GM12878 (cell line): Measurements from ENCODE around the gene DHFR. TPM values are rescaled to one million over a fixed set of nuclear protein-coding genes. Genes with fewer than 3 reads are reported as not detected.

ENCODE experiments used
- ATAC-seq: fragments of 200-7000 bp; cut with Tn5 transposase; 3 replicates; pipeline ENCODE4 v1.9.1; 2020; ENCODE audit warnings: mild to moderate bottlenecking, moderate library complexity
- BruUV-seq: library from RNA; stranded (reverse); fragments of 400-500 nt; replicated peaks from 2 replicates; lab custom pipeline; 2021; lab: Mats Ljungman, UMichigan
- CTCF ChIA-PET: fragments of 300-600 bp; sonication (Branson Sonifier 250); formaldehyde crosslinking; extraction: SDS; loops from one replicate; lab custom pipeline; 2021; ENCODE audit warnings: inconsistent platforms; lab: Yijun Ruan, JAX
- POLR2A ChIA-PET: fragments of 350-600 bp; formaldehyde crosslinking; extraction: SDS; loops from one replicate; lab custom pipeline; 2021; ENCODE audit warnings: inconsistent platforms; lab: Charles Lee
- RAD21 ChIA-PET: fragments of 300-600 bp; sonication (Branson Sonifier 250); formaldehyde crosslinking; loops from one replicate; lab custom pipeline; 2023; ENCODE audit warnings: antibody characterized with exemption; ENCODE audit not compliant: unreplicated experiment; lab: Charles Lee
- SMC1A ChIA-PET: fragments of 300-600 bp; sonication (Branson Sonifier 250); formaldehyde crosslinking; loops from one replicate; lab custom pipeline; 2023; ENCODE audit not compliant: unreplicated experiment, uncharacterized antibody; lab: Charles Lee
- DNase-seq: peaks from one replicate; pipeline ENCODE4 v3.0.0-alpha.2; 2011; ENCODE audit warnings: low read depth, low spot score
- FAIRE-seq: peaks from 3 replicates; lab custom pipeline; 2011; peaks lifted over from hg19 to GRCh38; lab: Jason Lieb, UNC
- H2AFZ ChIP-seq: 2 replicates; pipeline ENCODE4 v1.6.0; 2011; ENCODE audit warnings: low read depth, low read length, control low read depth; ENCODE audit not compliant: control insufficient read depth
- H3K27ac ChIP-seq: 2 replicates; pipeline ENCODE4 v1.5.1; 2011; ENCODE audit warnings: control low read depth; ENCODE audit not compliant: control insufficient read depth, insufficient read depth
- H3K27me3 ChIP-seq, 2 experiments: replicated peaks in 1 of 2; 2 replicates each; pipeline versions ENCODE4 v1.6.0 to v1.6.1; 2011; ENCODE audit warnings: low read length in 1 of 2; ENCODE audit not compliant: control insufficient read depth in 2 of 2, insufficient read depth in 2 of 2
- H3K36me3 ChIP-seq, 2 experiments: 2 replicates each; pipeline ENCODE4 v1.5.1; 2011; ENCODE audit warnings: low read length in 1 of 2; ENCODE audit not compliant: control insufficient read depth in 2 of 2, insufficient read depth in 2 of 2
- H3K4me1 ChIP-seq: 2 replicates; pipeline ENCODE4 v1.6.1; 2011; ENCODE audit warnings: mild to moderate bottlenecking, low read length, moderate library complexity, mixed read lengths; ENCODE audit not compliant: control insufficient read depth, insufficient read depth
- H3K4me2 ChIP-seq: 2 replicates; pipeline ENCODE4 v1.6.0; 2011; ENCODE audit warnings: control low read depth; ENCODE audit not compliant: control insufficient read depth, insufficient read depth
- H3K4me3 ChIP-seq: fragments of 200-600 bp; sonication (generic); 2 replicates; pipeline ENCODE4 v1.5.1; 2016
- H3K79me2 ChIP-seq: 2 replicates; pipeline ENCODE4 v1.6.0; 2011; ENCODE audit warnings: low read length; ENCODE audit not compliant: control insufficient read depth, insufficient read depth
- H3K9ac ChIP-seq: 2 replicates; pipeline ENCODE4 v1.8.0; 2011; ENCODE audit warnings: low read length, control low read depth, mixed read lengths; ENCODE audit not compliant: control insufficient read depth, insufficient read depth
- H3K9me3 ChIP-seq: replicated peaks from 3 replicates; pipeline ENCODE4 v1.5.1; 2011; ENCODE audit warnings: mild to moderate bottlenecking, low read length; ENCODE audit not compliant: control insufficient read depth, insufficient read depth
- H4K20me1 ChIP-seq: 2 replicates; pipeline ENCODE4 v1.6.0; 2011; ENCODE audit not compliant: control insufficient read depth, insufficient read depth
- ASH2L ChIP-seq: fragments of 300-600, 200-600 bp; sonication (generic); IDR thresholded peaks from 2 replicates; pipeline ENCODE4 v1.6.1; 2017; ENCODE audit warnings: low read depth, mild to moderate bottlenecking, borderline replicate concordance
- FOXM1 ChIP-seq: IDR thresholded peaks from 2 replicates; pipeline ENCODE4 v1.6.1; 2012; ENCODE audit warnings: low read depth, mild to moderate bottlenecking, inconsistent platforms, low read length, moderate library complexity
- IKZF1 ChIP-seq: fragments of 450-650 bp; conservative IDR thresholded peaks from 2 replicates; pipeline ENCODE4 v1.6.1; 2017; ENCODE audit warnings: antibody characterized with exemption, mild to moderate bottlenecking
- MLLT1 ChIP-seq: fragments of 450-650 bp; IDR thresholded peaks from 2 replicates; pipeline ENCODE4 v1.6.1; 2016; ENCODE audit warnings: mild to moderate bottlenecking
- MTA3 ChIP-seq: IDR thresholded peaks from 2 replicates; pipeline ENCODE4 v1.6.1; 2012; ENCODE audit warnings: low read length, inconsistent platforms, borderline replicate concordance
- NBN ChIP-seq: fragments of 450-650 bp; IDR thresholded peaks from 2 replicates; pipeline ENCODE4 v1.6.1; 2016
- RELB ChIP-seq: fragments of 450-650 bp; IDR thresholded peaks from 2 replicates; pipeline ENCODE4 v1.6.1; 2017; ENCODE audit warnings: low read depth, mild to moderate bottlenecking, moderate library complexity
- SMAD1 ChIP-seq: fragments of 450-650 bp; IDR thresholded peaks from 2 replicates; pipeline ENCODE4 v1.6.1; 2018; ENCODE audit warnings: mild to moderate bottlenecking, low read depth; ENCODE audit not compliant: partially characterized antibody
- STAT1 ChIP-seq: fragments of 450-650 bp; conservative IDR thresholded peaks from 2 replicates; pipeline ENCODE4 v1.6.1; 2014; ENCODE audit warnings: antibody characterized with exemption, mild to moderate bottlenecking
- WGBS: methylation state at CpG from one replicate; pipeline ENCODE4 v1.1.6; 2016; ENCODE audit warnings: low lambda C conversion rate; ENCODE audit not compliant: insufficient replicate concordance, insufficient coverage; ENCODE audit errors: missing lambda C conversion rate; 5-methylcytosine and 5-hydroxymethylcytosine counted together
- in situ Hi-C: fragments of 300-500 bp; cut with MboI; formaldehyde crosslinking; loops from 9 replicates; pipeline ENCODE4 v1.14.3; 2018; ENCODE audit warnings: mixed read lengths
- intact Hi-C: fragments of 100-400 bp; cut with micrococcal nuclease; formaldehyde crosslinking; loops from one replicate; pipeline ENCODE4 v1.14.2; 2022; ENCODE audit not compliant: unreplicated experiment
- polyA plus RNA-seq, 11 experiments: library from polyadenylated mRNA; depleted of rRNA in 4 of 11; unstranded in 6 of 11; stranded (reverse) in 5 of 11; fragments of >200 nt; fragmentation: Nextera tagmentation in 4 of 11; fragmentation: Illumina TruSeq in 1 of 11; extraction: Ambion mirVana in 4 of 11; extraction: Trizol in 1 of 11; gene quantifications; 1 replicate in 1 of 11; 2 replicates in 10 of 11; pipeline versions ENCODE4 v1.2.1 to v1.2.3, GENCODE V29; 2011 to 2016; ENCODE audit warnings: inconsistent platforms in 2 of 11, missing spikeins in 2 of 11, low read depth in 1 of 11
- total RNA-seq, 4 experiments: library from RNA; depleted of rRNA in 3 of 4; stranded (reverse); fragments of >200 nt in 3 of 4; fragmentation: Illumina TruSeq in 1 of 4; extraction: Trizol in 1 of 4; gene quantifications; 2 replicates each; pipeline versions ENCODE4 v1.2.1 to v1.2.3, GENCODE V29; 2013 to 2021
- TF ChIP-seq, protein P1 (sequence below): fragments of 150-350 bp; IDR thresholded peaks from 2 replicates; pipeline ENCODE4 v1.6.1; 2014; ENCODE audit warnings: mild to moderate bottlenecking, low read depth, low read length

Gene DHFR
- total and polyA plus RNA-seq, 10 of the 15 experiments (the other 5 are each of a cell fraction or from before 2014, with no cell fraction given), result 57.9 to 143 (median 71.4) TPM

DNA sequence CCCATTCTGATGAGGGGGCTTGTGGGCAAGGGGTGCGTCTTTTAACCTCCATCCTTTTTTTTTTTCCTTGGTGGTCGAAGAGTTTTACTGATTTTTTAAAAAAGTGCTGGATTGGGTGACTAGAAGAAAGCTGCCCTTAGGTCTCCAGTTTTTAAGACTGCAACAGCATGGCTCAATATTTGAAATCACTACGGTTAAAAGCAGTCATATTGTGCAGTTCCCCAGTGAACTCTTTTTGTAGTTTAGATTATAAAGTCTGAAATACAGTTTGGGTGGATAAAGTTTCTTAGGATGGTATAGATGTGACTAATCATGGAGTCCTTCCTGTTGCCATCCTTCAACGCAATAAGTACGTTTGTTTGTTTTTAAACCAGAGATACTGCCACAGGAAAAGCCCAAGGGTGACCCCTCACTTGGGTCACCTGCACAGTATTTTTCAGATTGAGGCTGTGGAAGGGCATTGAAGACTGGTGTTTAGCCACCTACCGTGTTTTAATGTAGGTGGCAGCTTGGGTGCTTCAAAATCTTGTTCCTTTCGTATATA, 520 bp upstream of the DHFR start:
- DNase-seq (no peak), FAIRE-seq (peak; percentile 31), ATAC-seq (no peak)
- Histone ChIP-seq H3K79me2 (peaks cover 29% of the 10 kb centered on the region), H3K4me1 (no peaks in the 10 kb centered on the region; the same call in 1 of the 2 replicates), H3K27me3 (no peaks in the 10 kb centered on the region), H3K27ac (peak overlapping the region; percentile 93), H3K4me3 (peak overlapping the region; percentile 88), H3K9me3 (no peaks in the 10 kb centered on the region; the same call in 2 of the 3 replicates), H3K36me3 (peaks cover 0 to 6% of the 10 kb centered on the region in 2 experiments; a peak in 1 of 4 replicates), H3K9ac (peak overlapping the region; percentile 71), H4K20me1 (no peaks in the 10 kb centered on the region), H3K4me2 (peak overlapping the region; percentile 51), H2AFZ (peak overlapping the region; percentile 78)
- TSS peak; percentile 81 for BruUV-seq
- ChIA-PET RAD21 (interaction anchor here (0.8 to 2.0 kb wide), 3 partner anchors 13 to 529 kb away, joined by 3 to 8 read pairs (median 5); no protein-coding TSS in a partner anchor), SMC1A (interaction anchor here (1.2 to 6.2 kb wide), 5 partner anchors 9 to 174 kb away, joined by 3 to 37 read pairs (median 10); no protein-coding TSS in a partner anchor), POLR2A (interaction anchor here (0.6 to 2.6 kb wide), 6 partner anchors 9 to 900 kb away, joined by 3 to 25 read pairs (median 4); partner anchors contain the start of gene ZFYVE16), CTCF (interaction anchor here (1.1 to 3.3 kb wide), 5 partner anchors 9 to 173 kb away, joined by 3 to 30 read pairs (median 11); no protein-coding TSS in a partner anchor)
- 2% methylated on average over 7 of the region's 7 CpGs for WGBS
- intact Hi-C loops (loop anchor here (5.0 to 10.0 kb wide), 2 partner anchors 173 to 1041 kb away; partner anchors contain the start of gene TENT2), in situ Hi-C loops (no loop called here)
- TF ChIP-seq, protein P1, sequence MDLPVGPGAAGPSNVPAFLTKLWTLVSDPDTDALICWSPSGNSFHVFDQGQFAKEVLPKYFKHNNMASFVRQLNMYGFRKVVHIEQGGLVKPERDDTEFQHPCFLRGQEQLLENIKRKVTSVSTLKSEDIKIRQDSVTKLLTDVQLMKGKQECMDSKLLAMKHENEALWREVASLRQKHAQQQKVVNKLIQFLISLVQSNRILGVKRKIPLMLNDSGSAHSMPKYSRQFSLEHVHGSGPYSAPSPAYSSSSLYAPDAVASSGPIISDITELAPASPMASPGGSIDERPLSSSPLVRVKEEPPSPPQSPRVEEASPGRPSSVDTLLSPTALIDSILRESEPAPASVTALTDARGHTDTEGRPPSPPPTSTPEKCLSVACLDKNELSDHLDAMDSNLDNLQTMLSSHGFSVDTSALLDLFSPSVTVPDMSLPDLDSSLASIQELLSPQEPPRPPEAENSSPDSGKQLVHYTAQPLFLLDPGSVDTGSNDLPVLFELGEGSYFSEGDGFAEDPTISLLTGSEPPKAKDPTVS, result no peak
- no peak for TF ChIP-seq IKZF1
- peak; percentile 74 for TF ChIP-seq RELB
- peak; percentile 81 for TF ChIP-seq SMAD1
- TF ChIP-seq NBN, result peak; percentile 85; the same call in 1 of the 2 replicates
- TF ChIP-seq STAT1, result 0 out of 2 replicates have a peak, but pooled peaks have one; percentile 34
- no peak for TF ChIP-seq FOXM1
- peak; percentile 77; the same call in 1 of the 2 replicates for TF ChIP-seq MLLT1
- TF ChIP-seq ASH2L, result 0 out of 2 replicates have a peak, but pooled peaks have one; percentile 21
- TF ChIP-seq MTA3, result 0 out of 2 replicates have a peak, but pooled peaks have one; percentile 49
